KMS-11 (cell line): Measurements from ENCODE around the gene MAP3K7.

Experiments used
- H2AFZ ChIP-seq: fragments of 200-600 bp; sonication (generic); 2 replicates; pipeline ENCODE4 v1.6.1; 2016; ENCODE audit warnings: antibody characterized with exemption, mixed run types, low read depth
- H3K27ac ChIP-seq: fragments of 200-600 bp; sonication (generic); 2 replicates; pipeline ENCODE4 v1.6.1; 2016; ENCODE audit warnings: mild to moderate bottlenecking, mixed run types
- H3K27me3 ChIP-seq: fragments of 200-600 bp; sonication (generic); 2 replicates; pipeline ENCODE4 v1.6.1; 2017; ENCODE audit warnings: mild to moderate bottlenecking, low read depth, mixed run types, moderate library complexity; ENCODE audit not compliant: insufficient read depth
- H3K36me3 ChIP-seq: fragments of 200-600 bp; sonication (generic); 2 replicates; pipeline ENCODE4 v1.6.1; 2017; ENCODE audit warnings: mild to moderate bottlenecking, mixed run types; ENCODE audit not compliant: insufficient read depth
- H3K4me1 ChIP-seq: fragments of 200-600 bp; sonication (generic); 2 replicates; pipeline ENCODE4 v1.6.1; 2016; ENCODE audit warnings: mild to moderate bottlenecking, low read depth, mixed run types; ENCODE audit not compliant: poor library complexity, severe bottlenecking
- H3K4me2 ChIP-seq: fragments of 200-600 bp; sonication (generic); 2 replicates; pipeline ENCODE4 v1.7.0; 2016; ENCODE audit warnings: mild to moderate bottlenecking, mixed run types
- H3K4me3 ChIP-seq: fragments of 200-600 bp; sonication (generic); IDR thresholded peaks from 2 replicates; pipeline ENCODE4 v1.6.1; 2017; ENCODE audit warnings: low read depth, low read length, mixed read lengths; ENCODE audit not compliant: insufficient read depth
- H3K79me2 ChIP-seq: fragments of 200-600 bp; sonication (generic); 2 replicates; pipeline ENCODE4 v1.6.1; 2016; ENCODE audit warnings: low read depth, mixed run types; ENCODE audit not compliant: insufficient read depth
- H3K9ac ChIP-seq: fragments of 200-600 bp; sonication (generic); 2 replicates; pipeline ENCODE4 v1.6.1; 2016; ENCODE audit warnings: mild to moderate bottlenecking, mixed run types
- H4K20me1 ChIP-seq: fragments of 200-600 bp; sonication (generic); 2 replicates; pipeline ENCODE4 v1.6.1; 2016; ENCODE audit warnings: mild to moderate bottlenecking, mixed run types; ENCODE audit not compliant: insufficient read depth
- TF ChIP-seq, protein P1 (sequence below): fragments of 200-600 bp; sonication (generic); conservative IDR thresholded peaks from 2 replicates; pipeline ENCODE4 v1.6.1; 2017; ENCODE audit warnings: low read depth, mild to moderate bottlenecking, antibody characterized with exemption, low read length, moderate library complexity, mixed read lengths

MAP3K7 gene

DNA sequence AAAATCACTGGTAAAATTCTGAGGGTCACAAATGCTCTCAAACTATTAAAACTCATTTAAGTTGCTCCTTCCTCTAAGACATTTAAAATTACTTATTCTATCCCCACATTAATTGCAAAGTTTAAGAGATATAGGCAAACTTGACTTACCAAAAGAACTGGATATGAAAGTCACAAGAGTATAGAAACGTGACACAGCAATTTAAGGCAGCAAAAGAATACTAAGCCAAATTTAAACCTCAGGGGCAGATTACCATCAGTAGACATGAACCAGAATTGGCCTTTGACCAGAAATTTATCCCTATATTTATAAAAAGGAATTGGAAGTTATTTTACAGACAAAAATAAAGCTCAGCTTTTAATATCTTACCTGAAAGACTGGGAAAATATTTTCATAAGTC is 56.0 kb downstream of the MAP3K7 start:
- no peaks in the 10 kb centered on the region for H4K20me1 ChIP-seq
- TF ChIP-seq, protein P1, sequence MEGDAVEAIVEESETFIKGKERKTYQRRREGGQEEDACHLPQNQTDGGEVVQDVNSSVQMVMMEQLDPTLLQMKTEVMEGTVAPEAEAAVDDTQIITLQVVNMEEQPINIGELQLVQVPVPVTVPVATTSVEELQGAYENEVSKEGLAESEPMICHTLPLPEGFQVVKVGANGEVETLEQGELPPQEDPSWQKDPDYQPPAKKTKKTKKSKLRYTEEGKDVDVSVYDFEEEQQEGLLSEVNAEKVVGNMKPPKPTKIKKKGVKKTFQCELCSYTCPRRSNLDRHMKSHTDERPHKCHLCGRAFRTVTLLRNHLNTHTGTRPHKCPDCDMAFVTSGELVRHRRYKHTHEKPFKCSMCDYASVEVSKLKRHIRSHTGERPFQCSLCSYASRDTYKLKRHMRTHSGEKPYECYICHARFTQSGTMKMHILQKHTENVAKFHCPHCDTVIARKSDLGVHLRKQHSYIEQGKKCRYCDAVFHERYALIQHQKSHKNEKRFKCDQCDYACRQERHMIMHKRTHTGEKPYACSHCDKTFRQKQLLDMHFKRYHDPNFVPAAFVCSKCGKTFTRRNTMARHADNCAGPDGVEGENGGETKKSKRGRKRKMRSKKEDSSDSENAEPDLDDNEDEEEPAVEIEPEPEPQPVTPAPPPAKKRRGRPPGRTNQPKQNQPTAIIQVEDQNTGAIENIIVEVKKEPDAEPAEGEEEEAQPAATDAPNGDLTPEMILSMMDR: no peak
- no peak overlapping the region for H3K4me3 ChIP-seq
- peak overlapping the region; percentile 31; the same call in 1 of the 2 replicates for H3K27ac ChIP-seq
- no peak overlapping the region for H2AFZ ChIP-seq
- peaks cover 38% of the 10 kb centered on the region for H3K4me1 ChIP-seq
- H3K9ac ChIP-seq: no peak overlapping the region
- no peaks in the 10 kb centered on the region for H3K27me3 ChIP-seq
- peak overlapping the region; percentile 41; the same call in 1 of the 2 replicates for H3K4me2 ChIP-seq
- H3K36me3 ChIP-seq: no peaks in the 10 kb centered on the region
- no peaks in the 10 kb centered on the region for H3K79me2 ChIP-seq

DNA sequence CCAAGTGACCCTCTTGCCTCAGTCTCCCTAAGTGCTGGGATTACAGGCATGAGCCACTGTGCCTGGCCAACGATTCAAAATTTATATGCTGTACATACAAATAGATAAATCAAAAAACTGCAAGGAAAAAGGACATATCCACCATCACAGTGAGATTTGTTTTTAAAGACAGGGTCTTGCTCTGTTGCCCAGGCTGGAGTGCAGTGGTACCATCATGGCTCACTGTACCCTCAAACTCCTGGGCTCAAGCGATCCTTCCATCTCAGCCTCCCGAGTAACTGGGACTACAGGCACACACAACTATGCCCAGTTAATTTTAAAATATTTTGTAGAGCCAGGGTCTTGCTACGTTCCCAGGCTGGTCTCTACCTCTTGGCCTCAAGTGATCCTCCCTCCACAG is 61.5 kb downstream of the MAP3K7 start:
- Histone ChIP-seq H2AFZ (no peak overlapping the region), H3K4me3 (no peak overlapping the region), H4K20me1 (no peaks in the 10 kb centered on the region), H3K27me3 (no peaks in the 10 kb centered on the region), H3K4me1 (peaks cover 23% of the 10 kb centered on the region), H3K79me2 (no peaks in the 10 kb centered on the region), H3K9ac (no peak overlapping the region), H3K4me2 (no peak overlapping the region), H3K36me3 (no peaks in the 10 kb centered on the region), H3K27ac (no peak overlapping the region)
- TF ChIP-seq, protein P1: no peak

DNA sequence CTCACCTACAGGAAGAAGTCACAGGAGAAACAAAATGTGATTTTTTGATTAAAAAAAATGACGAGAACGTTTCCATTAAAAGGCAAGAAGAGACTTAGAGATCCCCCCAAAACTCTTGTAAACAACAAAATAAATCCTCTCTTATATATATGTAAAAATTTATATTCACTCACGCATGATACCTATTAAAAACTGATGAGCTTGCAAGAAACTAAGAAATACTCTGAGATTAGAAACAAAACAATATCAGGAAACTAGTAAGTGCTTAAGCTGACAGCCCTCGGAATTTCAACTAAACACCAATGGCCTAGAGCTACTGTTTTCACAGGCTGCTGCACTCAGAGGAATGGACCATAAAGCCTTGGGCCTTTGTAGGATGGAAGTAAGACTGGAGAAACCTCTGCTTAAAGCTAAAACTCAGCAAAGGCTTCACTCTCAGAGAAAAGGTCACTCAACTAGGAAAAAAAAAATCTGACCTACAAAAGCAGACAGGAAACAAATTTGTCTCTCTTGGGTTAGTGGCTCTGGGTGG is 63.0 kb downstream of the MAP3K7 start:
- Histone ChIP-seq H3K4me2 (no peak overlapping the region), H2AFZ (no peak overlapping the region), H3K27me3 (no peaks in the 10 kb centered on the region), H3K9ac (no peak overlapping the region), H3K4me1 (peaks cover 7% of the 10 kb centered on the region), H3K4me3 (no peak overlapping the region), H3K79me2 (no peaks in the 10 kb centered on the region), H4K20me1 (no peaks in the 10 kb centered on the region), H3K27ac (no peak overlapping the region), H3K36me3 (no peaks in the 10 kb centered on the region)
- TF ChIP-seq, protein P1: no peak

DNA sequence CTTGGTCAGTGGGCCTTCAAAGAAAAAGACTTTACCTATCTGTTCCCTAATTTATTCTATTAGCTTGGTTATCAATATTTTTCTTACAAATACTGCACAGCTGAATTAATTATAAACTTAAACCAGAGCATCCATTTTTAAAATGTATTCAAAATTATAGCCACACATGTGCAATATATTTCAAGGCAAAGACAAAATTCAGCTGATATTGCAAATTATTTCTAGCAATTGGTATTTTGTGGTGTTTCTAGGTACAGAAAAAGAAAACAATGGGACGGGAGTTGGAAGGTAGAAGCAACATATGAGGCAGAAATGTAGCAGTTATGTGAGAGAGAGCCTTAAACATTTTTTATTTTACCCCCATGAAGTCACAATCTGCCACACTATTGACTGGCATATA is 64.9 kb downstream of the MAP3K7 start:
- H3K79me2 ChIP-seq: no peaks in the 10 kb centered on the region
- no peaks in the 10 kb centered on the region for H3K27me3 ChIP-seq
- no peak overlapping the region for H3K4me3 ChIP-seq
- TF ChIP-seq, protein P1: no peak
- H3K36me3 ChIP-seq: no peaks in the 10 kb centered on the region
- H3K4me1 ChIP-seq: no peaks in the 10 kb centered on the region
- no peak overlapping the region for H3K4me2 ChIP-seq
- no peak overlapping the region for H3K27ac ChIP-seq
- H3K9ac ChIP-seq: no peak overlapping the region
- no peaks in the 10 kb centered on the region for H4K20me1 ChIP-seq
- H2AFZ ChIP-seq: no peak overlapping the region
